ENCODE results near the gene PRUNE1.

Gene PRUNE1

GRCh38 chr1:151037032-151037431, 28.8 kb downstream of the PRUNE1 start:
- ChIA-PET POLR2A (no interaction called here), CTCF (interaction anchor here (2.4 kb wide), 1 partner anchor 13 kb away, joined by 14 read pairs; no protein-coding TSS in a partner anchor)
- no peak for DNase-seq (ENCODE audit: low read depth, low spot score)
- no peak overlapping the region for H3K4me3 ChIP-seq (ENCODE audit: low read depth, low read length)
- TF ChIP-seq CTCF (IDR thresholded peaks at IDR 0.05; ENCODE audit: insufficient read depth, low read length, missing control alignments), result no peak

DNA sequence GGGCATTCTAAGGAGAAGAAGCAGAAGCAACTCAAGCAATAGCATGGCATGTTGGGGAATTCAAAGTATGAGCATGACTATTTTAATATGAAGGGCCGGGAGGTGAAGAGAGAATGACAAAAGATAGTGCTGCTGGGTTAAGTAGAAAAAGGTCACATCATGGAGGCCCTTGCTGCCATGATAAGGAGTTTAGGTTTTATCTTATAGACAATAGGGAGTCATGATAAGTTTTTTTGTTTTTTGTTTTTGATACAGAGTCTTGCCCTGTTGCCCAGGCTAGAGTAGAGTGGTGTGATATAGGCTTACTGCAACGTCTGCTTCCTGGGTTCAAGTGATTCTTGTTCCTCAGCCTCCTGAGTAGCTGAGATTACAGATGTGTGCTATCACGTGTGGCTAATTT, 31.3 kb downstream of the PRUNE1 start:
- no peak for DNase-seq (ENCODE audit: low read depth, low spot score)
- no peak for TF ChIP-seq CTCF (IDR thresholded peaks at IDR 0.05; ENCODE audit: insufficient read depth, low read length, missing control alignments)
- no peak overlapping the region for H3K4me3 ChIP-seq (ENCODE audit: low read depth, low read length)
- ChIA-PET CTCF (interaction anchor here (1.2 kb wide), 1 partner anchor 15 kb away, joined by 4 read pairs; no protein-coding TSS in a partner anchor), POLR2A (no interaction called here)

DNA sequence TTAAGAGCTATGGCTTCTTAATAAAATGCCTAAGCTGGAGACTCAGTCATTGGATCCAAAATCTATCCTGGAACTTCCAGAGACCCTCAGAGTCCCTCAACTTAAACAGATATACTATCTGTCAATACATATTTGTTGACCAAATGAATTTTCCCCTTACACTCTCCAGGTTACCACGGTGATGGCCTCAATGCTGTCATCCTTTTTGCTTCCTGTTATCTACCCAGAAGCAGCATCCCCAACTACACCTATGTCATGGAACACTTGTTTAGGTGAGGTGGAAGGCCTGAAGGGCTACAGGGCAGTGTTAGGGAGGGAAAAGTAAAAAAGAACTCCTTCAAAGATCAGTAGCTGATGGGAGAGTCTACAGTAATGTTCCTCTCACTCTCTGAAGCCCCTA, 34.9 kb downstream of the PRUNE1 start:
- no peak for DNase-seq (ENCODE audit: low read depth, low spot score)
- H3K4me3 ChIP-seq (ENCODE audit: low read depth, low read length), result no peak overlapping the region
- ChIA-PET POLR2A (interaction anchor here (0.6 kb wide), 1 partner anchor 482 kb away, joined by 3 read pairs; no protein-coding TSS in a partner anchor), CTCF (interaction anchor here (0.7 to 1.3 kb wide), 2 partner anchors 18 to 36 kb away, joined by 3 read pairs; partner anchors contain the start of gene MINDY1)
- TF ChIP-seq CTCF (IDR thresholded peaks at IDR 0.05; ENCODE audit: insufficient read depth, low read length, missing control alignments), result no peak

GRCh38 chr1:151047591-151047924, 39.3 kb downstream of the PRUNE1 start, which contains the start of gene C1orf56:
C1orf56 (plus strand) TSS chr1:151047751; CDS start chr1:151047848, 97 bp downstream.
- H3K4me3 ChIP-seq (ENCODE audit: low read depth, low read length), result peak within 1 kb of the TSS; percentile 74
- ChIA-PET POLR2A (interaction anchor here (1.8 to 5.5 kb wide), 2 partner anchors 12 to 41 kb away, joined by 4 to 56 read pairs; partner anchors contain the start of genes CDC42SE1, MINDY1 and MLLT11), CTCF (interaction anchor here (0.9 to 3.8 kb wide), 15 partner anchors 9 to 487 kb away, joined by 3 to 26 read pairs (median 4); partner anchors contain the start of genes CDC42SE1, GABPB2, MLLT11 and TNFAIP8L2)
- DNase-seq (ENCODE audit: low read depth, low spot score), result no peak
- TF ChIP-seq CTCF (IDR thresholded peaks at IDR 0.05; ENCODE audit: insufficient read depth, low read length, missing control alignments), result no peak

DNA sequence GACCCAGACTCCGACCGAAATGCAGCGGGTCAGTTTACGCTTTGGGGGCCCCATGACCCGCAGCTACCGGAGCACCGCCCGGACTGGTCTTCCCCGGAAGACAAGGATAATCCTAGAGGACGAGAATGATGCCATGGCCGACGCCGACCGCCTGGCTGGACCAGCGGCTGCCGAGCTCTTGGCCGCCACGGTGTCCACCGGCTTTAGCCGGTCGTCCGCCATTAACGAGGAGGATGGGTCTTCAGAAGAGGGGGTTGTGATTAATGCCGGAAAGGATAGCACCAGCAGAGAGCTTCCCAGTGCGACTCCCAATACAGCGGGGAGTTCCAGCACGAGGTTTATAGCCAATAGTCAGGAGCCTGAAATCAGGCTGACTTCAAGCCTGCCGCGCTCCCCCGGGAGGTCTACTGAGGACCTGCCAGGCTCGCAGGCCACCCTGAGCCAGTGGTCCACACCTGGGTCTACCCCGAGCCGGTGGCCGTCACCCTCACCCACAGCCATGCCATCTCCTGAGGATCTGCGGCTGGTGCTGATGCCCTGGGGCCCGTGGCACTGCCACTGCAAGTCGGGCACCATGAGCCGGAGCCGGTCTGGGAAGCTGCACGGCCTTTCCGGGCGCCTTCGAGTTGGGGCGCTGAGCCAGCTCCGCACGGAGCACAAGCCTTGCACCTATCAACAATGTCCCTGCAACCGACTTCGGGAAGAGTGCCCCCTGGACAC, 39.8 kb downstream of the PRUNE1 start:
- no peak for DNase-seq (ENCODE audit: low read depth, low spot score)
- peak; percentile 50 for TF ChIP-seq CTCF (IDR thresholded peaks at IDR 0.05; ENCODE audit: insufficient read depth, low read length, missing control alignments)
- ChIA-PET CTCF (interaction anchor here (0.6 to 3.8 kb wide), 18 partner anchors 10 to 487 kb away, joined by 3 to 26 read pairs (median 4); partner anchors contain the start of genes BNIPL, CDC42SE1, GABPB2 and MLLT11), POLR2A (interaction anchor here (0.9 to 5.5 kb wide), 3 partner anchors 12 to 41 kb away, joined by 3 to 56 read pairs (median 4); partner anchors contain the start of genes CDC42SE1, MINDY1 and MLLT11)
- peak overlapping the region; percentile 74 for H3K4me3 ChIP-seq (ENCODE audit: low read depth, low read length)

- no peak for DNase-seq (ENCODE audit: low read depth, low spot score)
- peak overlapping the region; percentile 74 for H3K4me3 ChIP-seq (ENCODE audit: low read depth, low read length)
- no peak for TF ChIP-seq CTCF (IDR thresholded peaks at IDR 0.05; ENCODE audit: insufficient read depth, low read length, missing control alignments)
- CTCF ChIA-PET, result interaction anchor here (0.6 to 3.8 kb wide), 11 partner anchors 11 to 108 kb away, joined by 3 to 26 read pairs (median 3); partner anchors contain the start of genes CDC42SE1, GABPB2, MLLT11 and TNFAIP8L2
- POLR2A ChIA-PET, result interaction anchor here (0.9 to 5.5 kb wide), 3 partner anchors 11 to 42 kb away, joined by 3 to 56 read pairs (median 4); partner anchors contain the start of genes CDC42SE1, MINDY1 and MLLT11
Measured at GRCh38 chr1:151048645-151049032, 40.4 kb downstream of the PRUNE1 start.
